HCT116 (cell line): ENCODE results near the gene ZNF773. TPM values are rescaled to one million over a fixed set of nuclear protein-coding genes. Genes with fewer than 3 reads are reported as not detected.

Experiments used
- ATAC-seq: fragments of 200-7000 bp; cut with Tn5 transposase; 2 replicates; pipeline ENCODE4 v1.9.1; 2020; ENCODE audit warnings: mild to moderate bottlenecking, moderate library complexity
- BruUV-seq: library from RNA; stranded (reverse); fragments of 400-500 nt; replicated peaks from 2 replicates; lab custom pipeline; 2021; lab: Mats Ljungman, UMichigan
- CTCF ChIA-PET: fragments of 300-600 bp; sonication (Branson Sonifier 250); formaldehyde crosslinking; loops from one replicate; lab custom pipeline; 2021; ENCODE audit warnings: antibody characterized with exemption; lab: Charles Lee
- POLR2A ChIA-PET: fragments of 300-600, 350-600 bp; sonication (Branson Sonifier 250); formaldehyde crosslinking; loops from one replicate; lab custom pipeline; 2021; ENCODE audit warnings: antibody characterized with exemption; lab: Charles Lee
- RAD21 ChIA-PET, 2 experiments: fragments of 300-600 bp; sonication (Branson Sonifier 250); formaldehyde crosslinking; loops; one replicate each; lab custom pipeline; 2023; ENCODE audit warnings: low total read pairs in 2 of 2; ENCODE audit not compliant: uncharacterized antibody in 2 of 2, unreplicated experiment in 2 of 2, low non-redundant PET in 1 of 2; lab: Charles Lee
- DNase-seq: peaks from one replicate; pipeline ENCODE4 v3.0.0-alpha.2; 2010; ENCODE audit warnings: low read depth, low spot score
- H2AFZ ChIP-seq: fragments of 200-600 bp; shearing (Covaris generic), sonication (generic); 2 replicates; pipeline ENCODE4 v1.6.1; 2017; ENCODE audit warnings: low read depth, mixed run types, mixed read lengths, antibody characterized with exemption, low read length; ENCODE audit not compliant: poor library complexity, severe bottlenecking
- H3K27ac ChIP-seq: 2 replicates; pipeline ENCODE4 v1.5.1; 2012; ENCODE audit warnings: low read depth, low read length
- H3K27me3 ChIP-seq: fragments of 200-600 bp; sonication (generic); 2 replicates; pipeline ENCODE4 v1.6.1; 2016; ENCODE audit warnings: mixed run types, low read length, mixed read lengths; ENCODE audit not compliant: insufficient read depth
- H3K36me3 ChIP-seq, 2 experiments: fragments of 200-500 bp in 1 of 2; fragments of 200-600 bp in 1 of 2; sonication (Bioruptor generic) in 1 of 2; sonication (generic) in 1 of 2; 2 replicates each; pipeline versions ENCODE4 v1.5.1 to v1.6.1; 2014 to 2016; ENCODE audit warnings: low read length in 2 of 2, inconsistent platforms in 1 of 2, mixed read lengths in 1 of 2, mixed run types in 1 of 2; ENCODE audit not compliant: insufficient read depth in 2 of 2, control insufficient read depth in 1 of 2
- H3K4me1 ChIP-seq, 2 experiments: fragments of 200-600 bp in 1 of 2; sonication (generic) in 1 of 2; 2 replicates each; pipeline versions ENCODE4 v1.5.1 to v1.6.1; 2012 to 2017; ENCODE audit warnings: low read length in 2 of 2, inconsistent platforms in 1 of 2, mild to moderate bottlenecking in 1 of 2, mixed read lengths in 1 of 2, mixed run types in 1 of 2, moderate library complexity in 1 of 2; ENCODE audit not compliant: insufficient read depth in 2 of 2, control insufficient read depth in 1 of 2
- H3K4me2 ChIP-seq: fragments of 200-600 bp; sonication (generic); 2 replicates; pipeline ENCODE4 v1.6.1; 2017; ENCODE audit warnings: mixed run types, low read length, mixed read lengths
- H3K4me3 ChIP-seq, 2 experiments: fragments of 200-600 bp in 1 of 2; sonication (generic) in 1 of 2; replicated peaks in 1 of 2; 2 replicates each; pipeline ENCODE4 v1.5.1; 2011 to 2016; ENCODE audit warnings: low read length in 2 of 2, control low read depth in 1 of 2, low read depth in 1 of 2, mild to moderate bottlenecking in 1 of 2, mixed read lengths in 1 of 2, mixed run types in 1 of 2
- H3K79me2 ChIP-seq: fragments of 200-600 bp; sonication (generic); 2 replicates; pipeline ENCODE4 v1.6.1; 2017; ENCODE audit warnings: mild to moderate bottlenecking, mixed run types, low read length, moderate library complexity, mixed read lengths; ENCODE audit not compliant: insufficient read depth
- H3K9ac ChIP-seq: fragments of 200-600 bp; sonication (generic); 2 replicates; pipeline ENCODE4 v1.6.1; 2016; ENCODE audit warnings: low read length, mixed read lengths
- H3K9me2 ChIP-seq: fragments of 200-600 bp; sonication (generic), shearing (Covaris generic); 2 replicates; pipeline ENCODE4 v1.6.1; 2017; ENCODE audit warnings: mixed run types, mild to moderate bottlenecking, moderate library complexity; ENCODE audit not compliant: insufficient read depth
- H3K9me3 ChIP-seq, 2 experiments: fragments of 200-500 bp in 1 of 2; fragments of 200-600 bp in 1 of 2; sonication (Bioruptor generic) in 1 of 2; sonication (generic) in 1 of 2; 2 replicates each; pipeline ENCODE4 v1.6.1; 2014 to 2017; ENCODE audit warnings: low read length in 2 of 2, mixed read lengths in 2 of 2, inconsistent platforms in 1 of 2, low read depth in 1 of 2, mild to moderate bottlenecking in 1 of 2, mixed run types in 1 of 2, moderate library complexity in 1 of 2; ENCODE audit not compliant: control insufficient read depth in 1 of 2, insufficient read depth in 1 of 2
- H4K20me1 ChIP-seq: fragments of 200-600 bp; sonication (generic), shearing (Covaris generic); 2 replicates; pipeline ENCODE4 v1.6.1; 2017; ENCODE audit warnings: mixed run types, mild to moderate bottlenecking, moderate library complexity; ENCODE audit not compliant: insufficient read depth
- ELF1 ChIP-seq: IDR thresholded peaks from 2 replicates; pipeline ENCODE4 v1.6.1; 2012; ENCODE audit warnings: low read depth, borderline replicate concordance
- FOSL1 ChIP-seq: IDR thresholded peaks from 2 replicates; pipeline ENCODE4 v1.6.1; 2012; ENCODE audit warnings: low read depth
- JUND ChIP-seq: IDR thresholded peaks from 2 replicates; pipeline ENCODE4 v1.6.1; 2012
- POLR2AphosphoS5 ChIP-seq: IDR thresholded peaks from 2 replicates; pipeline ENCODE4 v1.6.1; 2011; ENCODE audit warnings: mild to moderate bottlenecking, low read depth, low read length, moderate library complexity
- RAD21 ChIP-seq: IDR thresholded peaks from 2 replicates; pipeline ENCODE4 v1.6.1; 2012; ENCODE audit warnings: low read depth, mild to moderate bottlenecking
- SIN3A ChIP-seq: IDR thresholded peaks from 2 replicates; pipeline ENCODE4 v1.6.1; 2012; ENCODE audit warnings: low read depth
- SP1 ChIP-seq: IDR thresholded peaks from 2 replicates; pipeline ENCODE4 v1.6.1; 2012; ENCODE audit warnings: low read depth
- TCF7L2 ChIP-seq: IDR thresholded peaks from 2 replicates; pipeline ENCODE4 v1.7.0; 2011; ENCODE audit warnings: borderline replicate concordance, inconsistent platforms; ENCODE audit not compliant: insufficient read depth, insufficient read length; ENCODE audit errors: extremely low read depth
- YY1 ChIP-seq: IDR thresholded peaks from 2 replicates; pipeline ENCODE4 v1.6.1; 2011; ENCODE audit warnings: low read length, low read depth, moderate library complexity, mild to moderate bottlenecking; ENCODE audit not compliant: insufficient replicate concordance; ENCODE audit errors: extremely low read depth
- ZNF274 ChIP-seq: fragments of 200-500 bp; sonication (Bioruptor generic); IDR thresholded peaks from 2 replicates; pipeline ENCODE4 v1.6.1; 2014; ENCODE audit warnings: mild to moderate bottlenecking, low read depth, low read length, inconsistent platforms
- intact Hi-C: fragments of 100-400 bp; cut with micrococcal nuclease; formaldehyde crosslinking; loops from 2 replicates; pipeline ENCODE4 v1.10.0; 2022
- total RNA-seq: library from RNA; stranded (reverse); gene quantifications from one replicate; pipeline ENCODE4 v1.2.1, GENCODE V29; 2021; ENCODE audit not compliant: unreplicated experiment
- TF ChIP-seq, protein P1 (sequence below): IDR thresholded peaks from 2 replicates; pipeline ENCODE4 v1.6.1; 2012
- TF ChIP-seq, protein P2 (sequence below): IDR thresholded peaks from 2 replicates; pipeline ENCODE4 v1.6.1; 2012; ENCODE audit warnings: low read depth

The ZNF773 gene
- total RNA-seq, 1 experiment from 2014 or later, result 0.42 TPM

DNA sequence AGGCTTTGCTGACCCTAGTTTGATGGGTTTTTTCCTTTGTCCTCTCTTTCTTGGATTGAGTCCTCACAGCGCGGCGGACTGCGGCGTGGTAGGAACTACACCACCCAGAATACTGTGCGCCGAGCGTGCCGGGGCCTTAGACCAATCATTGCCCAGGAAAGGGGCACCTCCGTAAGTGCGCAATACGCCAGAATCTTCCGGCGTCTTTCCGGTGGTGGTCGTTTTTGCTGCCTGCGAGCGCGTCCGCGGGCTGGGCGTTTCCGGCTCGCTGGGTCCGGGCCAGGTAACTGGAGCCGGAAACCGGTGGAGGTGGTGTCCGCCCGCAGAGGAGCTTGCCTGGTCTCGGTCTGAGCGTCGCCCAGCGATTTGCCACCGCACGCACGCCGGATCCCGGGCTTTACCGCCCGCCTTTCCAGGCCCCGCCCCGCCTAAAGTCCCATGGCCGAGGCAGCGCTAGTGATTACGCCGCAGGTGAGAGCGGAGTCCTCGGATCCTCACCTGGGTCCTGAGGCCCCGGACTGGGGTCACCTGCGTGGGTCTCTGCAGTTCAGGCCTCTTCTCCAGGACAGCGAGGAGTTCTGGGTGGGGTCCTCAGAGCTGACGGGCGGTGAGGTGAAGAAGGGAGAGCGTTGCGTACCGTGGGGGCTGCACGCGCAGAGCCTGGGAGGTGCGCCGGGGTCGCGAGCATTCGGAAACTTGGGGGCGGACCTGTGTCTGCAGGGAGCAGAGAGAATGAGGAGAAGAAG lies 27.6 kb downstream of the ZNF773 start, which contains the start of gene ZNF549:
Gene ZNF549, plus strand, starts transcription at position 221 of the 746 bp plus-strand sequence. Its CDS starts 218 bp downstream, at position 439.
- TF ChIP-seq RAD21, result no peak
- no peak for TF ChIP-seq SIN3A
- no peak for TF ChIP-seq POLR2AphosphoS5
- no peak for TF ChIP-seq ZNF274
- no peak for TF ChIP-seq FOSL1
- TF ChIP-seq YY1, result no peak
- no peak for TF ChIP-seq JUND
- TF ChIP-seq, protein P1, sequence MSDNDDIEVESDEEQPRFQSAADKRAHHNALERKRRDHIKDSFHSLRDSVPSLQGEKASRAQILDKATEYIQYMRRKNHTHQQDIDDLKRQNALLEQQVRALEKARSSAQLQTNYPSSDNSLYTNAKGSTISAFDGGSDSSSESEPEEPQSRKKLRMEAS, result no peak
- TF ChIP-seq, protein P2, sequence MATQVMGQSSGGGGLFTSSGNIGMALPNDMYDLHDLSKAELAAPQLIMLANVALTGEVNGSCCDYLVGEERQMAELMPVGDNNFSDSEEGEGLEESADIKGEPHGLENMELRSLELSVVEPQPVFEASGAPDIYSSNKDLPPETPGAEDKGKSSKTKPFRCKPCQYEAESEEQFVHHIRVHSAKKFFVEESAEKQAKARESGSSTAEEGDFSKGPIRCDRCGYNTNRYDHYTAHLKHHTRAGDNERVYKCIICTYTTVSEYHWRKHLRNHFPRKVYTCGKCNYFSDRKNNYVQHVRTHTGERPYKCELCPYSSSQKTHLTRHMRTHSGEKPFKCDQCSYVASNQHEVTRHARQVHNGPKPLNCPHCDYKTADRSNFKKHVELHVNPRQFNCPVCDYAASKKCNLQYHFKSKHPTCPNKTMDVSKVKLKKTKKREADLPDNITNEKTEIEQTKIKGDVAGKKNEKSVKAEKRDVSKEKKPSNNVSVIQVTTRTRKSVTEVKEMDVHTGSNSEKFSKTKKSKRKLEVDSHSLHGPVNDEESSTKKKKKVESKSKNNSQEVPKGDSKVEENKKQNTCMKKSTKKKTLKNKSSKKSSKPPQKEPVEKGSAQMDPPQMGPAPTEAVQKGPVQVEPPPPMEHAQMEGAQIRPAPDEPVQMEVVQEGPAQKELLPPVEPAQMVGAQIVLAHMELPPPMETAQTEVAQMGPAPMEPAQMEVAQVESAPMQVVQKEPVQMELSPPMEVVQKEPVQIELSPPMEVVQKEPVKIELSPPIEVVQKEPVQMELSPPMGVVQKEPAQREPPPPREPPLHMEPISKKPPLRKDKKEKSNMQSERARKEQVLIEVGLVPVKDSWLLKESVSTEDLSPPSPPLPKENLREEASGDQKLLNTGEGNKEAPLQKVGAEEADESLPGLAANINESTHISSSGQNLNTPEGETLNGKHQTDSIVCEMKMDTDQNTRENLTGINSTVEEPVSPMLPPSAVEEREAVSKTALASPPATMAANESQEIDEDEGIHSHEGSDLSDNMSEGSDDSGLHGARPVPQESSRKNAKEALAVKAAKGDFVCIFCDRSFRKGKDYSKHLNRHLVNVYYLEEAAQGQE, result no peak
- TF ChIP-seq ELF1, result no peak
- TF ChIP-seq TCF7L2, result no peak
- TF ChIP-seq SP1, result no peak
- Histone ChIP-seq H3K27ac (no peak within 1 kb of the TSS), H3K9me3 (peaks cover 0 to 3% of the 10 kb centered on the region in 2 experiments; a peak in 2 of 4 replicates), H3K79me2 (no peaks in the 10 kb centered on the region), H2AFZ (no peak within 1 kb of the TSS), H3K4me3 (no peak within 1 kb of the TSS), H3K4me2 (no peak within 1 kb of the TSS), H4K20me1 (no peaks in the 10 kb centered on the region), H3K9ac (no peak within 1 kb of the TSS), H3K36me3 (no peaks in the 10 kb centered on the region), H3K4me1 (no peaks in the 10 kb centered on the region), H3K27me3 (no peaks in the 10 kb centered on the region), H3K9me2 (no peaks in the 10 kb centered on the region)
- ChIA-PET POLR2A (no interaction called here), RAD21 (no interaction called here), CTCF (no interaction called here)
- intact Hi-C loops, result no loop called here
- ATAC-seq, result no peak
- no peak for DNase-seq
- no TSS peak for BruUV-seq
